ENCODE results near the gene BOD1L1.

BOD1L1 gene

DNA sequence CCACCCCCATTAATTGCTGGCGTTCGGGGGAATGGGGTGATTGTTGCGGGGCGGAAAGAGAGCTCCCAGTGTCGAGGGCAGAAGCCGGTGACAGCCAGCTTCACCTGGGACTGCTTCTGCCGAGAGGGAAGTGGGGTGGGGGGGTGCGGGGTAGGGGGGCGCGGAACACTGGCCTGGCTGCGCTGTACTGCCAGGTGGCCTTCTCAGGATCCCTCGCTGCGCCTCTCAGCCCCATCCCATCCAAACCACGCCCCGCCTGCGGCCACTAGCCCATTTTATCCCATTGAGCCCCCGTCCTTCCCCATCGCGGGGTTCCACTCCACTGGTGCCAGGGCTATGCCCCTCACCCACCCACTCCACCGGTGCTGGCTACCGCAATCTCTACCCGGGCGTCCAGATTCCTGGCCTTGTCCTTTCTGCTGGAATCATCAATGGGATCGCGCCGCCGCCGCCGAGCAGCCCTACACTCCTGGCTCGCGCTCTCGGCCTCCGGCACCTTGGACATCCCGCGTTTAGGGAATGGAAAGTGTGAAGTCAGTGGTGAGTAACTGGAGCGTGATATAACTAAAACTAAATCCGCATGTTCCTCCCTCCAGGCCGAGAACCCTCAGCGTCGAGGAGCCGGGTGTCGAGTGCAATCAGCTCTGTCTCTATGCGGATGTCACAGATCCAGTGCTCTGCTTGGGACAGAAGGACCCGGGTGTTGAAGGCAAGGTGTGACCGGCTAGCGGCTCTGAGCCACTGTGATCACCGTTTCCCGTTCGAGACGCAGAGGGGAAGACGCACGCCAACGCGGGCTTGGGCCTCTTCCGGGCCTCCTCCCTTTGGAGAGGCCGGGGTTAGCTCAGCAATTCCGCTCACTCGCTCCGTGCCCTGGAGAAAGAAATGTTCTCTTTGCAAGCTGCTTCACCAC, 103.7 kb downstream of the BOD1L1 start:
- no peak for DNase-seq

DNA sequence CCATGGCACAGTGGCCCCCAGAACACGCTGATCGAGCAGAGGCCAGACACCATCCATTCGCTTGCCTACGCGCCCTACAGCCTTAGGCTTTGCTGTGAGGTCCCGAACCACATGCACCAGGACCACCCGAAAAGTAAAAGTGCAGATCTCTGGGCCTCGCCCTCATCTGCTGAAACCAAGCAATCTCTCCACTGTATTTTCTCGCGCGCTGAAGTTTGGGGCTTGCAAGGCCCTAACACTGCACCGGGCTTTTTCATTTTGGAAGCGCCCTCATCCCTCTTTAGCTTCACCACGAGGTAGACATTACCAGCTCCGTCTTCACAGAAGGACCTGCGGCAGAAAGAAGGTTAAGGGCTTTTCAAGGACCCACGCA, 104.4 kb downstream of the BOD1L1 start:
- no peak for DNase-seq

DNA sequence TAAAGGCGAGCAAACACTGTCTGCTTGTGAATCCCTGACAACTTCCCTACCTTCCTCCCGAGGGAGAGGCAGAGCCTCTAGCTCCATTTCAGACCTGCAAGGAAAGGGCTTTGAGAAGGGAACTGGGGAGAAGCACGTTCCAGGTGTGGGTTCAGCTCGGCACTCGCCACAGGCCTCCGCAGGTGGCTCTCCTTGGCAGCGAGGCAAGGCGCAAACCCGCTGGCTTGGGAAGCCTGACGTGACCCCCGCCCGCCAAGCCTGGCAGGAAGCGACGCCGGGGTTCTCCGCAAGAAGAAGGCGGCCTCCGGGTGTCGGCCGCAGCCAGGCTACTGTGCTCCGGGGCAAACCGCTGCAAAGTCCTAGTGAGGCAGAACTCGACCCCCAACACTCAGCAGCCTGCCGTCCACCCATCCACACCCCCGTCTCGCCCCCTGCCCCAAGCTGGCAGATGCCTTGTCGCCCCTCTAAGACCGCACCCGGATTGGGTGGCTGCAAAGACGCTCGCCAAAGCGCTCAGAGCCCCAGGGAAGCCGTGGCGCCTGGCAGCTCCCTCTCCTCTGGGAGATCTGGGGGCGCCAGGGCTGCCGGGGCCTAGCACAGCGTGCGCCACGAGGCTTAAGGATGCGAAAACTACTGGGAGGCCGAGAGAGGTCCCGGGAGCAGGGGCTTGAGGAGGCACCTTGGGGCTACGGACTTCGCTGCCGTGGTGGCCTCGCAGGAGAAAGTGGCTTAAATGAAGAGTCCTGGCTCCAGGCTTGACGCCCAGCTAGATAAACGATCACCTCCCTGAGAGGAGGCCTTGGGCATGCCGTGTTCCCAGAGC, 105.0 kb downstream of the BOD1L1 start:
- no peak for DNase-seq

DNA sequence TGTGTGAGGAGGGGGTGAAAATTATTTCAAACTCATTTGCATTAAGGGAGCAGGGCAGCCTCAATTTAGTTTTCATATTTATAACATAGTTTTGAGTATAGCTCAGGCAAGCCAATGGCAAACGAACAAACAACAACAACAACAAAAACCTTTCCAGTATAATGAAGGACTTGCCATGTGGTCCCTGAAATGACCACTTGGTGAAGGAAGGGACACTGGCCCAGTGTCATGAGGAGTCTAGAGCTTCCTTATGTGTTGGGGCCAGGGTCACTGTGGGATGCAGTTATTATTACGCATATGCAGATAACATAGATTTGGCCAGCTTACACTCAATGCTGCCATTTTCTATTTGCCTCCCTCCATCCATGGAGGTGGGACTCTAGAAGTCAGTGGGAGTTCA, 106.5 kb downstream of the BOD1L1 start:
- DNase-seq: no peak
